ENCODE data around the gene SYNDIG1.

The SYNDIG1 gene

DNA sequence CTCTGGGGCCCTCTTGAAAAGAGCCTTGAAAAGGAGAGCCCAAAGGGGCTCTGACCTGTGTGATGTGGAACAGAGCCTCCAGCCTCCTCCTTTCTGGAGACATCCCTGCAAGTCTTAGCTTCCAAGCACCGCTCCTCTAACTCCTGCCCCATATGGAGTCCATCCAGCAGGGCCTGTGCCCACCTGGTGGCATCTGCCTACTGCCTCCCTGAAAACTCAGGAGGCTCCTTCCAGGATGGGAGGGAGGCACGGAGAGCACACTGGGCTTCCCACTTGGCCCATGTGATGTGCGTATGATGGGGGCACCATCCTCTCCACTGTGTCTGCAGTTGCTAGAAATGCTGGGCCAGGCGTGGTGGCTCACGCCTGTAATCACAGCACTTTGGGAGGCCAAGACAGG, 98.1 kb downstream of the SYNDIG1 start:
- DNase-seq (ENCODE audit: low read depth): no peak

- DNase-seq (ENCODE audit: low read depth): no peak
Observed at GRCh38 chr20:24568842-24569241, 99.4 kb downstream of the SYNDIG1 start.

GRCh38 chr20:24571159-24571558, 101.7 kb downstream of the SYNDIG1 start:
- DNase-seq (ENCODE audit: low read depth): no peak

- DNase-seq (ENCODE audit: low read depth): no peak
Observed at GRCh38 chr20:24572140-24572539, 102.7 kb downstream of the SYNDIG1 start.

DNA sequence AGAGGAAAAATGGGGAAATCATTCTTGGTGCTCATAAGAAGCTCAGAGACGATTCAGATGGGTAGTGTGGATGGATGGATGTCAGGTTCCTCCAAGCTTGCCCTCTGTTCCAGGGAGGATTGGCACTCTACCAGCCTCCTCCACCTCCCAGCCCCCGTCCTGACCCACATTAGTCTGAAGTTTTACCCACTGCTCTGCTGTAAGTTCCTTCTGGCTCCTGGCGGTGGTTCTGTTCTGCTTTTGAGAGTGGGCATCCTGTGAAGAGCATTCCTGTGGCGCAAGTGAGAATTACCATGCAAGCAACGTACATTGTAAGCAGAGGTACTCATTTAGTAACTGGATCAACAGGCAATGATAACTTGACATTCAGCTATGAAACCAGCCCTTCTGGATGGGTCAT, 103.4 kb downstream of the SYNDIG1 start:
- no peak for DNase-seq (ENCODE audit: low read depth)

DNA sequence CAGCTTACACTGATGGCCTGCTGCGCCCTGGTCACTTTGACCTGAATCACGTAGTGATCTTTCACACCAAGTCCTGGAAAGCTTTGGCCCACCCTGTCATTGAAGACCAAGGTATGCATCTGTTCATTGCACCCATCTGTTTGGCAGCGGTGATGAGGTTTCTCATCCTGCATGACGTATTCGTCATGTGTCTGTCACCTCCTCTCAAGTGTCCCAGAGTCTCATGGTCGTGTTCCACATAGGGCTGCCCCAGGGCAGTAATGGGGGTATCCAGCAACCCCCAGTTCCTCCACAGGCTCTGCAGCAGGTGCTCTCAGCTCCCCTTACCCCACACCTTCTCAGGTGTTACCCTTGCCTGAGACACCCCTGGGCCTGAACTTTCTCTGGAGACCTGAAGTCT, 104.1 kb downstream of the SYNDIG1 start:
- no peak for DNase-seq (ENCODE audit: low read depth)

- no peak for DNase-seq (ENCODE audit: low read depth)
Observed at GRCh38 chr20:24574307-24574706, 104.9 kb downstream of the SYNDIG1 start.

DNA sequence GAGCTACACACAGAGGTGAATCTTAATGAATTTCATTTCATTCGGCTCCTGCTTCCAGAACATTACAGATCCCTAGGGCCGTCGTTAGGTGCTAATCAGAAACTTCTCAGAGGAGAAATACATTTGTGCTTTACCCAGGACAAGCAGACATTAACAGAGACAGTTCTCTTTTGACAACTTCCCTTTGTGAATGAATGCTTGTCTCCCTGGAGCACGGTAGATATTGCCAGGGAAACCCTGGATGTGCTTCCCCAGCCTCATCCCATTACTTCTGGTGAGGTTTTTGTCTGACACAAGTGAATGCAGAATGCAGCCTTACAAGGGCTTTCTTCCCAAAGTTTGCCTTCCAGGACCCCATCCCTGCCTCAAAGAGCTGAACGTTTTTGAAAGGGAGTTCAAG, 105.4 kb downstream of the SYNDIG1 start:
- DNase-seq (ENCODE audit: low read depth): no peak

- DNase-seq (ENCODE audit: low read depth): no peak
Observed at GRCh38 chr20:24575811-24576210, 106.4 kb downstream of the SYNDIG1 start.

- DNase-seq (ENCODE audit: low read depth): no peak
Observed at GRCh38 chr20:24576447-24576846, 107.0 kb downstream of the SYNDIG1 start.

DNA sequence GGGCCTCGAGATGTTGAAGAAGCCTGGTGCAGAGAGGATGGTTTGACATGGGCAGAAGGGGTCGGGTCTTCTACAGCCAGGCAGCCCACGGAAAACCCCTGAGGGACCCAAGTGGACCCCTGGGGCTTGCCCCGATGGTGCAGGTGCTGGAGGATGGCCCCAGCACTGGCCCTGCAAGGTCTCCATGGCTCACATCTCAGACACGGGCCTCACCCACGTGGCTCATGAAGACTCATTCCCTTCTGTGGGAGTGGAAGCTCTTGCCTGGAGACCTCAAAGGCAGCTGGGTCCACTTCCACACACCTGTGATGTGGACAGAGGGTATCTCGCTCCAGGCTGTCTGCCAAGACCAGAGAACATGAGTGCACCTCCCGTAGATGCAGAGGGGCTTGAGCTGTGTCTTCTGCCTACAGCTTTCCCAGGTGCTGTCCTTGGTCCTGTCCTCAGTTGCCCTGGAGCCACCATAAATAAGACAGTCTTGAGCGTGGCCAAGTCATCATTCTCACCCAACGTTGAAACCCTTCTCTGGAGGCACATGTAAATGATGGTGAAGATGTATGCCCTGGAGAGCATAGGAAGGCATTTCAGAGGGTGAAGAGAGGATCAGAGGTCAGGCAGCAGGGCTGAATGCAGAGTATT, 108.0 kb downstream of the SYNDIG1 start:
- DNase-seq (ENCODE audit: low read depth): no peak

GRCh38 chr20:24578567-24579415, 109.4 kb downstream of the SYNDIG1 start:
- no peak for DNase-seq (ENCODE audit: low read depth)

DNA sequence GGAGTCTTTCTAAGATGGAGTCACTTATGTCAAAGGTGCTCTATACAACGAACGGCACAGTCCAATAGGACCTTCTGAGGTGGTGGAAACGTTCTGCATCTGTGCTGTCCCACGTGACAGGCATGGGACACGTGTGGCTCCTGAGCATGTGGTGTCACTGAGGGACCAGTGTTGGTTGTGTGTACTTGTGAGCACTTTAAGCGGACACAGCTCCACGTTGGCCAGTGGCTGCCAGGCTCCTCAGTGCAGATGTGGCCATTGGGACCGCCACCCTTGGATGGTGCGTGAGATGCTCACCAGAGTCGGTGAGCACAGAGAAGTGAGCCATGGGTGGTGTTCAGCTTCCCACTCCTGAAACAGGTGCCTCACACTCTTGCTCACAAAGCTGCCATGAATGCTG, 110.0 kb downstream of the SYNDIG1 start:
- no peak for DNase-seq (ENCODE audit: low read depth)

DNA sequence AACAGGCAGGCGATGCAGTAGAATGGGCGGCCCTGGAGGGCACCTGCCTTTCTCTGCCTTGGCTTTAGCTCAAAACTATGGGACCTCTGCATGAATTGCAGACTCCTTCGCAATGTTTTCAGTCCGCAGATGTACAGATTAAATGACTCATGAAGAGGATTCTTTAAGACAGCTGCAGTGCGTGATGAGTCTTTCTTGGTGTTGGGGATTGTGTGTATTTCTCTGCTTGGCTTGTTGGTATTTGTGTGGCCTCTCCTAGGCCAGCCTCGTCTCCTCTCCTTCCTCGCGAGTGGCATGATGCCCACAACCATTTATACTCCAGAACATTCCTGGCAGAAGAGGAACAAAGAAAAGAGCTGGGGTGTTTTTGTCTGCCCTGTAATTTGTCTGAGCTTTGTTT, 110.6 kb downstream of the SYNDIG1 start:
- DNase-seq (ENCODE audit: low read depth): no peak

- DNase-seq (ENCODE audit: low read depth): no peak
Observed at GRCh38 chr20:24580855-24581254, 111.4 kb downstream of the SYNDIG1 start.

GRCh38 chr20:24581443-24582170, 112.2 kb downstream of the SYNDIG1 start:
- DNase-seq (ENCODE audit: low read depth): no peak

- no peak for DNase-seq (ENCODE audit: low read depth)
Observed at GRCh38 chr20:24582373-24583168, 113.1 kb downstream of the SYNDIG1 start.

GRCh38 chr20:24583169-24583792, 113.9 kb downstream of the SYNDIG1 start:
- no peak for DNase-seq (ENCODE audit: low read depth)

GRCh38 chr20:24584078-24584477, 114.6 kb downstream of the SYNDIG1 start:
- DNase-seq (ENCODE audit: low read depth): no peak

- peak; percentile 10 for DNase-seq (ENCODE audit: low read depth)
Observed at GRCh38 chr20:24584538-24585356, 115.3 kb downstream of the SYNDIG1 start.

Data from fibroblast of the conjunctiva (primary cell).